ENCODE measurements around the gene SSX2IP. TPM values are rescaled to one million over a fixed set of nuclear protein-coding genes. Genes with fewer than 3 reads are reported as not detected.

Gene SSX2IP
- total RNA-seq, 1 donor, result 40.3 TPM

- TF ChIP-seq CTCF (IDR thresholded peaks at IDR 0.05; ENCODE audit: insufficient read depth, low read length), result no peak
- peak; percentile 64 for DNase-seq (ENCODE audit: low read depth)
Observed at GRCh38 chr1:84711121-84711520, 20.9 kb upstream of the SSX2IP start.

GRCh38 chr1:84709131-84709530 is 18.9 kb upstream of the SSX2IP start:
- no peak for TF ChIP-seq CTCF (IDR thresholded peaks at IDR 0.05; ENCODE audit: insufficient read depth, low read length)
- no peak overlapping the region for H3K4me3 ChIP-seq (ENCODE audit: low read depth, low read length)
- no peak for DNase-seq (ENCODE audit: low read depth)

More at GRCh38 chr1:84711121-84711520, 20.9 kb upstream of the SSX2IP start:
- no peak overlapping the region for H3K4me3 ChIP-seq (ENCODE audit: low read depth, low read length)

GRCh38 chr1:84708031-84708430 is 17.8 kb upstream of the SSX2IP start:
- no peak for TF ChIP-seq CTCF (IDR thresholded peaks at IDR 0.05; ENCODE audit: insufficient read depth, low read length)

GRCh38 chr1:84705513-84705912 is 15.3 kb upstream of the SSX2IP start:
- no peak for DNase-seq (ENCODE audit: low read depth)
- no peak for TF ChIP-seq CTCF (IDR thresholded peaks at IDR 0.05; ENCODE audit: insufficient read depth, low read length)
- H3K4me3 ChIP-seq (ENCODE audit: low read depth, low read length), result no peak overlapping the region

More at GRCh38 chr1:84708031-84708430, 17.8 kb upstream of the SSX2IP start:
- DNase-seq (ENCODE audit: low read depth), result no peak
- no peak overlapping the region for H3K4me3 ChIP-seq (ENCODE audit: low read depth, low read length)

GRCh38 chr1:84704872-84705417 is 14.7 kb upstream of the SSX2IP start:
- no peak for TF ChIP-seq CTCF (IDR thresholded peaks at IDR 0.05; ENCODE audit: insufficient read depth, low read length)
- no peak overlapping the region for H3K4me3 ChIP-seq (ENCODE audit: low read depth, low read length)
- no peak for DNase-seq (ENCODE audit: low read depth)

- no peak for DNase-seq (ENCODE audit: low read depth)
Observed at GRCh38 chr1:84703431-84703830, 13.2 kb upstream of the SSX2IP start.

More at GRCh38 chr1:84703431-84703830, 13.2 kb upstream of the SSX2IP start:
- H3K4me3 ChIP-seq (ENCODE audit: low read depth, low read length), result no peak overlapping the region
- no peak for TF ChIP-seq CTCF (IDR thresholded peaks at IDR 0.05; ENCODE audit: insufficient read depth, low read length)
